Activated effector memory CD4-positive, alpha-beta T cell treated with Interleukin-2 at 50 U/mL for 16 hours (primary cell): Measurements from ENCODE around the gene CSF1.

ENCODE experiments used
- DNase-seq: peaks from one replicate; pipeline ENCODE4 v3.0.0-alpha.2; 2020

The CSF1 gene

GRCh38 chr1:109883248-109883955, 27.2 kb upstream of the CSF1 start:
- DNase-seq, result no peak

- DNase-seq, result no peak
Measured at GRCh38 chr1:109884242-109884891, 26.3 kb upstream of the CSF1 start.

- DNase-seq, result no peak
Measured at GRCh38 chr1:109885589-109885988, 25.1 kb upstream of the CSF1 start.

GRCh38 chr1:109886827-109887226, 23.8 kb upstream of the CSF1 start:
- DNase-seq, result no peak

- DNase-seq, result no peak
Measured at GRCh38 chr1:109887271-109887670, 23.4 kb upstream of the CSF1 start.

GRCh38 chr1:109887884-109888283, 22.8 kb upstream of the CSF1 start:
- no peak for DNase-seq

GRCh38 chr1:109889094-109889493, 21.6 kb upstream of the CSF1 start:
- no peak for DNase-seq

- no peak for DNase-seq
Measured at GRCh38 chr1:109890115-109890953, 20.3 kb upstream of the CSF1 start.

- DNase-seq, result no peak
Measured at GRCh38 chr1:109891930-109892329, 18.7 kb upstream of the CSF1 start.

GRCh38 chr1:109892561-109893368, 17.9 kb upstream of the CSF1 start:
- DNase-seq, result no peak

- no peak for DNase-seq
Measured at GRCh38 chr1:109893532-109894171, 17.0 kb upstream of the CSF1 start.

GRCh38 chr1:109894823-109895719, 15.6 kb upstream of the CSF1 start:
- DNase-seq, result no peak

GRCh38 chr1:109895720-109896504, 14.7 kb upstream of the CSF1 start:
- DNase-seq, result no peak

- DNase-seq, result no peak
Measured at GRCh38 chr1:109896681-109897080, 14.0 kb upstream of the CSF1 start.

- DNase-seq, result no peak
Measured at GRCh38 chr1:109897259-109897955, 13.2 kb upstream of the CSF1 start.

GRCh38 chr1:109898842-109899241, 11.8 kb upstream of the CSF1 start:
- no peak for DNase-seq

GRCh38 chr1:109901141-109901523, 9.5 kb upstream of the CSF1 start:
- DNase-seq, result no peak

GRCh38 chr1:109901524-109902145, 9.0 kb upstream of the CSF1 start:
- no peak for DNase-seq

GRCh38 chr1:109902204-109902985, 8.3 kb upstream of the CSF1 start:
- no peak for DNase-seq
